Testis (tissue), 3 donors: Measurements from ENCODE around the gene ZNF584. TPM values are rescaled to one million over a fixed set of nuclear protein-coding genes. Genes with fewer than 3 reads are reported as not detected.

Experiments
- DNase-seq: peaks from one replicate; pipeline ENCODE4 v3.0.0-alpha.2; 2019
- H3K27ac ChIP-seq, 2 donors: fragments of 200-600 bp; sonication (generic); one replicate each; pipeline ENCODE4 v1.5.1; 2019
- H3K27me3 ChIP-seq: fragments of 200-600 bp; sonication (generic); one replicate; pipeline ENCODE4 v1.5.1; 2019
- H3K36me3 ChIP-seq: fragments of 200-600 bp; sonication (generic); one replicate; pipeline ENCODE4 v1.5.1; 2017; ENCODE audit warnings: low read depth; ENCODE audit errors: missing control alignments
- H3K4me1 ChIP-seq: fragments of 200-600 bp; sonication (generic); one replicate; pipeline ENCODE4 v1.5.1; 2019
- H3K4me3 ChIP-seq, 2 donors: fragments of 200-600 bp; sonication (generic); one replicate each; pipeline ENCODE4 v1.5.1; 2017 to 2019
- H3K9me3 ChIP-seq: fragments of 200-600 bp; sonication (generic); one replicate; pipeline ENCODE4 v1.5.1; 2017
- POLR2A ChIP-seq: fragments of 450-650 bp; IDR thresholded peaks from one replicate; pipeline ENCODE4 v1.6.1; 2017; ENCODE audit warnings: antibody characterized with exemption, mild to moderate bottlenecking, moderate library complexity
- WGBS, 2 donors: methylation state at CpG; one replicate each; pipeline ENCODE4 v1.1.5; 2018; 5-methylcytosine and 5-hydroxymethylcytosine counted together
- intact Hi-C: fragments of 100-400 bp; cut with DNase I; formaldehyde crosslinking; loops from one replicate; pipeline ENCODE4 v1.15.1; 2023; ENCODE audit warnings: low total_unique reads
- polyA plus RNA-seq: library from polyadenylated mRNA; stranded (reverse); fragments of 350-450 nt; fragmentation: Illumina TruSeq; extraction: RNeasy Lipid Tissue Mini Kit (QIAGEN cat#74804); gene quantifications from one replicate; pipeline ENCODE4 v1.2.3, GENCODE V29; 2014; ENCODE audit warnings: low read depth, low replicate concordance; ENCODE audit not compliant: insufficient read depth
- total RNA-seq, 2 donors: library from RNA; depleted of rRNA; stranded (reverse); fragments of >200 nt; gene quantifications; one replicate each; pipeline ENCODE4 v1.2.3, GENCODE V29; 2016
- TF ChIP-seq, protein P1 (sequence below), 3 experiments: fragments of 450-650 bp in 2 of 3; fragments of 200-600 bp in 1 of 3; sonication (generic) in 1 of 3; IDR thresholded peaks; one replicate each; pipeline ENCODE4 v1.5.1; 2016 to 2019; ENCODE audit warnings: antibody characterized with exemption in 3 of 3, mild to moderate bottlenecking in 2 of 3, moderate library complexity in 1 of 3

The ZNF584 gene
- total and polyA plus RNA-seq, 3 donors from 2014 or later: 10.4 to 33.9 (median 22.1) TPM

DNA sequence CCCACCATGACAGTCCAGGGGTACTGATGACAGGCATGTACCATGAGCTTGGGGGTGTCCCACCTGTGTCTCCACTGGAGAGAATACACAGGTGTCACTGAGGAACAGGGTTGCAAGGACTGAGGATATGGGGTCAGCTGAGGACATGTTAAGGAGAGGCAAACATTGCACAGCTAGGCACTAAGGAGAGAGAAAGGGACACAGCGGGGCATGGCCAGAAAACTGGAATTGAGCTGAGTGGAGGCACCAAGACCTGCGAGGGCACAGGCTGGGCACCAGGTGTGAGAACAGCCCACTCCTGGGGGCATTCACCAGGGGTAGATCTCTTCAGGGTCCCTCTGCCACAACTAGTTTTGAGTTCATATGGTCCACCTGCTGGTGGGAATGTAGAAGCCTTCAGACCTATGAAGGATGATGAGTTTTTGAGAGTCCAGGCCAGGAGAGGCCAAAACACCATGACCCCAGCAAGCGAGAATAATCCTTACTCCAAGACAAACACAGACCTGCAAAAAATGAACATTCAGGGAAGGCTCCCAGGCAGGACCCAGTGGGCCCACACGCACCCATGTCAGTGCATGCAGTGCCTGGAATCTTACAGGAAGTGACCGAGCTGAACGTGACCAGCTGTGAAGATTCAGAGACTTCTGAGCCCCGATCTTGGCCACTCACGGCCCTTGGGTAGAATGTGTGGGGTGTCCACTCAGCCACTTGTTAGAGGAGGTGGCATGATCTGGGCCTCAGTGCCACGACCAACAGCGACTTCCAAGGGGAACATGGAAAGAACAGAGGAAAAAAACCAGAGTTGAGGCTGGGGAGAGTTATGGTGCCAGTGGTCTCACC, 1.4 kb upstream of the ZNF584 start:
- no peak for TF ChIP-seq POLR2A
- TF ChIP-seq, protein P1, sequence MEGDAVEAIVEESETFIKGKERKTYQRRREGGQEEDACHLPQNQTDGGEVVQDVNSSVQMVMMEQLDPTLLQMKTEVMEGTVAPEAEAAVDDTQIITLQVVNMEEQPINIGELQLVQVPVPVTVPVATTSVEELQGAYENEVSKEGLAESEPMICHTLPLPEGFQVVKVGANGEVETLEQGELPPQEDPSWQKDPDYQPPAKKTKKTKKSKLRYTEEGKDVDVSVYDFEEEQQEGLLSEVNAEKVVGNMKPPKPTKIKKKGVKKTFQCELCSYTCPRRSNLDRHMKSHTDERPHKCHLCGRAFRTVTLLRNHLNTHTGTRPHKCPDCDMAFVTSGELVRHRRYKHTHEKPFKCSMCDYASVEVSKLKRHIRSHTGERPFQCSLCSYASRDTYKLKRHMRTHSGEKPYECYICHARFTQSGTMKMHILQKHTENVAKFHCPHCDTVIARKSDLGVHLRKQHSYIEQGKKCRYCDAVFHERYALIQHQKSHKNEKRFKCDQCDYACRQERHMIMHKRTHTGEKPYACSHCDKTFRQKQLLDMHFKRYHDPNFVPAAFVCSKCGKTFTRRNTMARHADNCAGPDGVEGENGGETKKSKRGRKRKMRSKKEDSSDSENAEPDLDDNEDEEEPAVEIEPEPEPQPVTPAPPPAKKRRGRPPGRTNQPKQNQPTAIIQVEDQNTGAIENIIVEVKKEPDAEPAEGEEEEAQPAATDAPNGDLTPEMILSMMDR (IDR thresholded peaks at IDR 0.05): peak in 1 of 3 experiments; percentile 24
- Histone ChIP-seq H3K4me1 (peaks cover 9% of the 10 kb centered on the region), H3K27ac (no peak overlapping the region), H3K9me3 (no peaks in the 10 kb centered on the region), H3K36me3 (no peaks in the 10 kb centered on the region), H3K4me3 (peak overlapping the region; percentile 75 to 83), H3K27me3 (no peaks in the 10 kb centered on the region)
- intact Hi-C loops: no loop called here
- 61 to 66% methylated on average over 9 to 10 of the region's 10 CpGs for WGBS, 2 donors
- no peak for DNase-seq

DNA sequence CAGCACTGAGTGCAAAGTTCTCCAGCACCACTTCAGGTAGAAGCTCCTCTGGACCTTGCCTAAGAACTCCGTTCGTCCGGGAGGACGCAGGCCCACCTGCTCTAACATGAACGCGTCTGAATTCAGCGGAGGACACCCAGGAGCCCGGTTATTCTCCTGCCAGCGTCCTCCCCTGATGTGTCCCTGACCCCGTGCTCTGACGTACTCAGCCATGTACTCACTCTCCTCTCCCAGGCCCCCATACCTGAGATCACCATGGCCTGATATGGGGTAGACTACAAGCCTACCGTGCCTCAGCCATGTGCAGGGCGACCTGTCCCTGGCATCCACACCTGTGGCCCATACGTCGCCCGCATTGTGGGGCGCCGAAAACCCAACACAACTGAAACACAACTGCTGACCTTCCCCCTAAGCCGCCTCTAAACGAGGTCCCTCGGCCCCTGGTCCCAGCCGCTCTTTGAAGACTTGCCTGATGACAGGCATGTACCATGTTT, 744 bp upstream of the ZNF584 start:
- Histone ChIP-seq H3K9me3 (no peaks in the 10 kb centered on the region), H3K27me3 (no peaks in the 10 kb centered on the region), H3K36me3 (no peaks in the 10 kb centered on the region), H3K4me1 (peaks cover 8% of the 10 kb centered on the region), H3K27ac (peak overlapping the region; percentile 83 to 85), H3K4me3 (peak overlapping the region; percentile 75 to 83)
- DNase-seq: peak; percentile 41
- no peak for TF ChIP-seq POLR2A
- TF ChIP-seq, protein P1 (IDR thresholded peaks at IDR 0.05): no peak
- WGBS, 2 donors: 2 to 9% methylated on average over 21 to 22 of the region's 22 CpGs
- intact Hi-C loops: no loop called here

DNA sequence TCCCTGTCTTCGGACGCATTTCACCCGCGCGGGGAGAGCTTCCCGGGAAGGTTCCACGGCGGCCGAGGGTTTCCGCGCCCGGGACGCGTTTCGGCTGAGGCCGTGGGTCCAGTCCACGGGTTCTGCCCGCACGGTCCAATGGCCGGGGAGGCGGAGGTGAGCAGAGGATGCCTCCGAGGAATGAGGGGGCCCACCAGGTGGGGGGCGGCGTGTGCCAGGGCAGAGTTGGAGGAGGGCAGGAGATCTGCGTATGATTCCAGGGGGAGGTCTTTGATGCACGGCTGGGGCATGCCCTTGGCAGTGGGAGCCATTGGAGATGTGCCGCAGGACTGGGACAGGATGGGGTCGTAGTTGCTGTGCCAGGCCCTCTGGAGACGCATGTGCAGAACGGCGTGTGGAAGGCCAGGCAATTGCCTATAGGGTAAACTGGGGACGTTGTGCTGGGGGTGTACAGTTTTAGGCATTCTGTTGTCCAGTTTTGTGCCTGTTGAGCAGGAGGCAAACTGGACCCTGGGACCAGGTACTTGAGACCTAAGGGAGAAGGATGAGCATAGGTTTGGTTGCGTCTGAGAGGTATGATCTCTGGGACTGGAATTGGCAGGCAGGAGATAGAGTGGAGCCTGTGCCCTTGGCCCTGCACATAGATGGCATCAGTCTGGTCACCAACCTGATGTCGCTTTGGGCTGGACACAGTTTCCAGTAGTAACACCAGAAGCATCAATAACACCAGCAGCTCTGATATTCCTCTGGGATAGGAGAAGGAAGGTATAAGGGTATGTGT, 751 bp downstream of the ZNF584 start:
- H3K9me3 ChIP-seq: no peaks in the 10 kb centered on the region
- peaks cover 8% of the 10 kb centered on the region for H3K4me1 ChIP-seq
- intact Hi-C loops: no loop called here
- H3K27ac ChIP-seq: peak overlapping the region; percentile 83 to 85
- H3K4me3 ChIP-seq: peak overlapping the region; percentile 75 to 83
- WGBS, 2 donors: 3 to 36% methylated on average over 2 to 34 of the region's 34 CpGs
- no peaks in the 10 kb centered on the region for H3K36me3 ChIP-seq
- no peaks in the 10 kb centered on the region for H3K27me3 ChIP-seq
- DNase-seq: peak; percentile 63
- TF ChIP-seq, protein P1 (IDR thresholded peaks at IDR 0.05): no peak
- no peak for TF ChIP-seq POLR2A

DNA sequence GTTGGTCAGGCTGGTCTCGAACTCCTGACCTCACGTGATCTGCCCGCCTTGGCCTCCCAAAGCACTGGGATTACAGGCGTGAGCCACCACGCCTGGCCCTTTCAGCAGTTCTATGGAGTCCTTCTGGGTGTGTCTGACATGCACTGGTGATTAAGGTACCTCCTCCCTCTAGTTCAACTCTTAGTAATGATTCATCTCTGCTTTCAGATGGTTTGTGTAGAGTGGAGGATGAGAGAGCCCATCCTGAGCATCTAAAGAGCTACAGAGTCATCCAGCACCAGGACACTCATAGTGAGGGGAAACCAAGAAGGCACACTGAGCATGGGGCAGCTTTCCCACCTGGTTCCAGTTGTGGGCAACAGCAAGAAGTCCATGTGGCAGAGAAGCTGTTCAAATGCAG, 8.2 kb downstream of the ZNF584 start:
- H3K36me3 ChIP-seq: no peaks in the 10 kb centered on the region
- no peak for DNase-seq
- H3K4me3 ChIP-seq: no peak overlapping the region
- H3K4me1 ChIP-seq: no peaks in the 10 kb centered on the region
- TF ChIP-seq, protein P1 (IDR thresholded peaks at IDR 0.05): no peak
- TF ChIP-seq POLR2A: no peak
- H3K9me3 ChIP-seq: no peaks in the 10 kb centered on the region
- no peaks in the 10 kb centered on the region for H3K27me3 ChIP-seq
- H3K27ac ChIP-seq: no peak overlapping the region
- intact Hi-C loops: no loop called here
- 96 to 100% methylated on average over 5 of the region's 5 CpGs for WGBS, 2 donors
